Caco-2 (cell line): Measurements from ENCODE around the gene COPG1. TPM values are rescaled to one million over a fixed set of nuclear protein-coding genes. Genes with fewer than 3 reads are reported as not detected.

Experiments used
- BruUV-seq: library from RNA; stranded (reverse); fragments of 400-500 nt; replicated peaks from 2 replicates; lab custom pipeline; 2021; lab: Mats Ljungman, UMichigan
- CTCF ChIA-PET: fragments of 300-600 bp; sonication (Branson Sonifier 250); formaldehyde crosslinking; loops from one replicate; lab custom pipeline; 2022; ENCODE audit warnings: antibody characterized with exemption; lab: Charles Lee
- POLR2A ChIA-PET: fragments of 300-600 bp; sonication (Branson Sonifier 250); formaldehyde crosslinking; loops from one replicate; lab custom pipeline; 2022; ENCODE audit warnings: antibody characterized with exemption; lab: Charles Lee
- DNase-seq, 2 experiments: peaks; one replicate each; pipeline versions ENCODE4 v3.0.0 to v3.0.0-alpha.2; 2020 to 2022
- H3K27me3 ChIP-seq: replicated peaks from 2 replicates; pipeline ENCODE4 v1.6.0; 2011; ENCODE audit warnings: low read length; ENCODE audit not compliant: control insufficient read depth, insufficient read depth
- H3K36me3 ChIP-seq: 2 replicates; pipeline ENCODE4 v1.5.1; 2011; ENCODE audit warnings: low read length; ENCODE audit not compliant: control insufficient read depth, insufficient read depth
- H3K4me1 ChIP-seq: fragments of 250-450 bp; sonication (Bioruptor Pico); 2 replicates; pipeline ENCODE4 v1.5.1; 2020; ENCODE audit warnings: mild to moderate bottlenecking
- H3K4me3 ChIP-seq: 2 replicates; pipeline ENCODE4 v1.5.1; 2011; ENCODE audit warnings: low read depth, mild to moderate bottlenecking, control low read depth, low read length
- H3K9me3 ChIP-seq: fragments of 250-450 bp; sonication (Bioruptor Pico); 2 replicates; pipeline ENCODE4 v1.5.1; 2020; ENCODE audit warnings: mild to moderate bottlenecking, moderate library complexity
- H3K27ac Mint-ChIP-seq: one replicate; pipeline ENCODE4 v1.8.0; 2022; ENCODE audit warnings: mixed read lengths; ENCODE audit not compliant: unreplicated experiment
- H3K27me3 Mint-ChIP-seq: one replicate; pipeline ENCODE4 v1.8.0; 2022; ENCODE audit warnings: mixed read lengths; ENCODE audit not compliant: insufficient read depth, unreplicated experiment
- H3K36me3 Mint-ChIP-seq: one replicate; pipeline ENCODE4 v1.8.0; 2022; ENCODE audit warnings: mild to moderate bottlenecking, mixed read lengths; ENCODE audit not compliant: insufficient read depth, unreplicated experiment
- H3K4me1 Mint-ChIP-seq: one replicate; pipeline ENCODE4 v1.8.0; 2022; ENCODE audit warnings: low read depth, mixed read lengths; ENCODE audit not compliant: unreplicated experiment
- H3K4me3 Mint-ChIP-seq: one replicate; pipeline ENCODE4 v1.8.0; 2022; ENCODE audit warnings: mild to moderate bottlenecking, moderate library complexity, mixed read lengths; ENCODE audit not compliant: unreplicated experiment
- H3K9me3 Mint-ChIP-seq: one replicate; pipeline ENCODE4 v1.8.0; 2022; ENCODE audit warnings: mixed read lengths; ENCODE audit not compliant: unreplicated experiment
- CTCF ChIP-seq, 2 experiments: fragments of 200-600 bp in 1 of 2; IDR thresholded peaks; 1 replicate in 1 of 2; 2 replicates in 1 of 2; pipeline versions ENCODE4 v1.5.1 to v1.8.0; 2011 to 2022; ENCODE audit warnings: antibody characterized with exemption in 1 of 2, control low read depth in 1 of 2, inconsistent platforms in 1 of 2, low read depth in 1 of 2, low read length in 1 of 2, mild to moderate bottlenecking in 1 of 2, moderate library complexity in 1 of 2; ENCODE audit not compliant: insufficient read depth in 1 of 2, severe bottlenecking in 1 of 2, unreplicated experiment in 1 of 2
- intact Hi-C: fragments of 100-400 bp; cut with micrococcal nuclease; formaldehyde crosslinking; loops from one replicate; pipeline ENCODE4 v1.10.0; 2022; ENCODE audit not compliant: unreplicated experiment
- total RNA-seq: library from RNA; stranded (reverse); gene quantifications from 2 replicates; pipeline ENCODE4 v1.2.3, GENCODE V29; 2022

The COPG1 gene
- total RNA-seq, 1 experiment from 2014 or later: 178 TPM

- Histone ChIP-seq H3K27me3 (no peaks in the 10 kb centered on the region), H3K9me3 (no peaks in the 10 kb centered on the region), H3K4me3 (peak overlapping the region; percentile 81), H3K4me1 (peaks cover 7% of the 10 kb centered on the region), H3K36me3 (peaks cover 5% of the 10 kb centered on the region)
- Mint-ChIP-seq H3K4me3 (peak overlapping the region; percentile 98), H3K9me3 (no peaks in the 10 kb centered on the region), H3K36me3 (peaks cover 61% of the 10 kb centered on the region), H3K27me3 (no peaks in the 10 kb centered on the region), H3K4me1 (peaks cover 15% of the 10 kb centered on the region), H3K27ac (peak overlapping the region; percentile 98)
- CTCF ChIA-PET: interaction anchor here (0.6 to 1.5 kb wide), 2 partner anchors 22 to 37 kb away, joined by 5 read pairs; a partner anchor contains a TSS
- peak; percentile 57 to 59 for DNase-seq
- POLR2A ChIA-PET: interaction anchor here (0.6 to 2.5 kb wide), 4 partner anchors 27 to 286 kb away, joined by 3 to 17 read pairs (median 3); partner anchors contain the start of gene CFAP92
- TF ChIP-seq CTCF (IDR thresholded peaks at IDR 0.05; ENCODE audit: insufficient read depth in 1 of 2, low read depth in 1 of 2, low read length in 1 of 2, severe bottlenecking in 1 of 2, unreplicated experiment in 1 of 2): no peak
- BruUV-seq: no TSS peak
- intact Hi-C loops: loop anchor here (1.0 to 2.0 kb wide), 2 partner anchors 30 to 36 kb away; partner anchors contain the start of gene COPG1
These were observed 29.8 kb downstream of the COPG1 start for GRCh38 chr3:129278966-129279906.

GRCh38 chr3:129280183-129280582, 30.8 kb downstream of the COPG1 start:
- DNase-seq: no peak
- ChIA-PET CTCF (no interaction called here), POLR2A (interaction anchor here (0.9 to 2.5 kb wide), 2 partner anchors 28 to 36 kb away, joined by 3 to 17 read pairs; a partner anchor contains a TSS)
- H3K27ac Mint-ChIP-seq: peak overlapping the region; percentile 98
- no TSS peak for BruUV-seq
- no peaks in the 10 kb centered on the region for H3K27me3 Mint-ChIP-seq
- H3K36me3 Mint-ChIP-seq: peaks cover 51% of the 10 kb centered on the region
- H3K36me3 ChIP-seq: peaks cover 3% of the 10 kb centered on the region
- peak overlapping the region; percentile 81 for H3K4me3 ChIP-seq
- H3K4me1 ChIP-seq: peaks cover 7% of the 10 kb centered on the region
- peak overlapping the region; percentile 98 for H3K4me3 Mint-ChIP-seq
- peaks cover 15% of the 10 kb centered on the region for H3K4me1 Mint-ChIP-seq
- no peaks in the 10 kb centered on the region for H3K9me3 Mint-ChIP-seq
- H3K9me3 ChIP-seq: no peaks in the 10 kb centered on the region
- no peaks in the 10 kb centered on the region for H3K27me3 ChIP-seq
- intact Hi-C loops: no loop called here
- TF ChIP-seq CTCF (IDR thresholded peaks at IDR 0.05; ENCODE audit: insufficient read depth in 1 of 2, low read depth in 1 of 2, low read length in 1 of 2, severe bottlenecking in 1 of 2, unreplicated experiment in 1 of 2): no peak

GRCh38 chr3:129281726-129282125, 32.3 kb downstream of the COPG1 start:
- ChIA-PET POLR2A (no interaction called here), CTCF (no interaction called here)
- no peaks in the 10 kb centered on the region for H3K27me3 Mint-ChIP-seq
- peaks cover 15% of the 10 kb centered on the region for H3K4me1 Mint-ChIP-seq
- Histone ChIP-seq H3K27me3 (no peaks in the 10 kb centered on the region), H3K4me3 (no peak overlapping the region), H3K4me1 (peaks cover 7% of the 10 kb centered on the region), H3K36me3 (peaks cover 3% of the 10 kb centered on the region), H3K9me3 (no peaks in the 10 kb centered on the region)
- no peak for TF ChIP-seq CTCF (IDR thresholded peaks at IDR 0.05; ENCODE audit: insufficient read depth in 1 of 2, low read depth in 1 of 2, low read length in 1 of 2, severe bottlenecking in 1 of 2, unreplicated experiment in 1 of 2)
- no peak overlapping the region for H3K4me3 Mint-ChIP-seq
- H3K27ac Mint-ChIP-seq: no peak overlapping the region
- no TSS peak for BruUV-seq
- intact Hi-C loops: no loop called here
- H3K9me3 Mint-ChIP-seq: no peaks in the 10 kb centered on the region
- no peak for DNase-seq
- peaks cover 36% of the 10 kb centered on the region for H3K36me3 Mint-ChIP-seq
